NCI-H2196 (cell line): ENCODE data around the gene SMC4.
"Not testable (repeated sequence)": the region's sequence is repeated elsewhere in the genome, so short reads cannot be mapped to it uniquely, and the experiment has no call there.

ENCODE experiments used
- DNase-seq: peaks from one replicate; lab custom pipeline; 2025; ENCODE audit not compliant: unreplicated experiment; lab: John Stamatoyannopoulos, UW

SMC4 gene

GRCh38 chr3:160399125-160400029 is at the start of gene SMC4, which contains the start of gene IFT80:
TSS of gene SMC4 (plus strand) at chr3:160399650. CDS start at chr3:160400827, 1,177 bp downstream.
TSS of gene IFT80 (minus strand) at chr3:160399225. CDS start at chr3:160384600, 14,625 bp downstream.
- DNase-seq, result peak; percentile 100

DNA sequence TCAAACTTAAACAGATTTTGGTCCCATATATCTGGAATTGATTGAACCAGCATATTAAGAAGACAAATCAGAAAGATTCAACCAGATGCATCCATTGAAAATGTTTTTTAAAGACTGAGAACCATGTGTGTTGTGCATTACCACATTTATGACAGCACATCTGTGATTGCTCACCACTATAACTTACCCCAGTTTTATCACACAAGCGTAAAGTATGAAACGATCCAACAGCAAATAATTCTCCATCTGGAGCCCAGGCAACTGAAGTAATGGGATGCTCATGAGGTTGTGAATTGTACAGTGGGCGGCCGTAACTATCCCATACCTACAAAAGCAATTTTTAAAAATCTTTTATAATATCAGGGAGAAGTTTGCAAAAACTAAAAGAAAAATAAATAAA is 43.6 kb upstream of the SMC4 start:
- DNase-seq, result no peak

DNA sequence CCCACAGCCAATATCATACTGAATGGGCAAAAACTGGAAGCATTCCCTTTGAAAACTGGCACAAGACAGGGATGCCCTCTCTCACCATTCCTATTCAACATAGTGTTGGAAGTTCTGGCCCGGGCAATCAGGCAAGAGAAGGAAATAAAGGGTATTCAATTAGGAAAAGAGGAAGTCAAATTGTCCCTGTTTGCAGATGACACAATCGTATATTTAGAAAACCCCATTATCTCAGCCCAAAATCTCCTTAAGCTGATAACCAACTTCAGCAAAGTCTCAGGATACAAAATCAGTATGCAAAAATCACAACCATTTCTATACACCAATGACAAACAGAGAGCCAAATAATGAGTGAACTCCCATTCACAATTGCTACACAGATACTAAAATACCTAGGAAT is 36.6 kb upstream of the SMC4 start:
- DNase-seq, result not testable (repeated sequence)

DNA sequence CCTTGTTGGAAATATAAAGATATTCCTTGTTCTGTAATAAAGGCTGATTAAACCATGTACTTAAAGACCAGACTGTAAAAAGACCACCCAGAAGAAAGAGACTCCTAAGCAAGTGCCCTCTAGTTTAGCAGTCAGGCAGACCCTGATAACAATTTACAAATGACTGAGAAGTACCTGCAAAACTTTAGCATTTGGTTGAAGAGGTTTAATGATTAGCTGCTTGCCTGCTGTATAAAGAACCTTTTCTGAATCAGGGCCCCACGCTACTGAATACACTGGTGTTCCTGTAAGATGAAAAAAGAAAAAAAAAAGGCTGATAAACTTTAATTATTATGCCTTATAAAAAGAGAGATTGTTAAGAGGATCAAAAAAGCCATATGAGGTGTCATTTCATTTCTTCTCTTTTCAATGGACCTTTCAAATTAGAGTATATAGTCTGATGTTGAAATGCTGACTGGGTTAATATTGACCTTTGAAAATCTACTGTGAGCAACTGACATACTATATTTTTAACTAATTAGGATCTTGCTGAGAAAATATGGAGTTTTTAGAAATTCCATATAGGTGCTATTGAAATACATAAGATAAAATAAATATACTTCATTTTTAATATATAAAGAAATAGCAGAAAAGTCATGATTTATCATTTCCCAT is 33.5 kb upstream of the SMC4 start:
- no peak for DNase-seq

- no peak for DNase-seq
Measured at GRCh38 chr3:160368804-160369203, 30.6 kb upstream of the SMC4 start.

DNA sequence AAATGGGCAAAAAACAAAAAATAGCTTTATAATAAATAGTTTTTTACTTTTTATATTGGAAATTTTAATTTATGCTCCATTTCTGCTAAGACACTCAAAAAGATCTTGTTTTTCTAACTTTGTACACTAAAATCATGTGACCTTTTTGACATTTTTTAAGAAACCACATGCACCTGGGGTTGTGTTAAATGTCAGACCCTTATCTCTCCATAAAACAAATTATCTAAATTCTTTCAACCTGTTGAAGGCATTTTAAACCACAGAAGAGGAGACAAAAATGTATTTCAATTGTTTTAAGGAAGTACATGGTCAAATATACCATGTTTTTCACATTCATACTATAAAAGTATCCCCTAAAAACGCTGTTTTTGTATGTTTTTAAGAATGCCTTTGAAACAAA is 29.7 kb upstream of the SMC4 start:
- DNase-seq, result no peak

DNA sequence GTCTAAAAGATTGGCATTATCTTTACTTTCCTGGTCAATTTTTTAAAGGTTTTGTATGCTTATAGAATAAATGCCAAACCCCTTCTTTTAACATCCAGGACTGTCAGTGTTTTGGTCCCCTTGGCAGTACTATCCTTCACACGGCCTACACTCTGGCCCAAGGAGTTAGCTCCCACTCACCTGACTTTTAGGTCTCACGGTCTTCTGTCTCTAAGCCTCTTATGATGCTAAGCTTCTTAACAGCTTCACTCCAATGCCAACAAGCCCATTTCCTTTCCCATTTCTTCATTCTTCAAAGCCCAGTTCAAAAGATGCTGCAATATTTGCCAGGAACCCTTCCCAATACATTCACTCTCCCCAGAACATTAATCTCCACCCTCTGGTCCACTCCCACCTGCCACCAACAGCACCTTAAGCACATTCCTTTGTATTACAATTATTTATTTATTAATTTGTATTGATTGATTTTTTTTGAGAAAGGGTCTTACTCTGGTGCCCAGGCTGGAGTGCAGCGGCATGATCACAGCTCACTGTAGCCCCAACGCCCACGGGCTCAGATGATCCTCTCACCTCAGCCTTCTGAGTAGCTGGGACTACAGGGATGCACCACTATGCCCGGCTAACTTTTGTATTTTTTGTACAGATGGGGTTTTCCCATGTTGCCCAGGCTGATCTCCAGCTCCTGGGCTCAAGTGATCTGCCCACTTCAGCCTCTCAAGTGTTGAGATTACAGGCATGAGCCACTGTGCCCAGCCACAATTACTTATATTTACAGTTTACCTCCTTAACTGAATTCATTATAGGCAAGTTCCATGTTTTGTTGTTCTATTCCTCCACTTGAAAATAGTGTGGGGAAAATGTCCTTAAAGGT is 28.2 kb upstream of the SMC4 start:
- peak; percentile 29 for DNase-seq

GRCh38 chr3:160372780-160373179 is 26.7 kb upstream of the SMC4 start:
- no peak for DNase-seq

DNA sequence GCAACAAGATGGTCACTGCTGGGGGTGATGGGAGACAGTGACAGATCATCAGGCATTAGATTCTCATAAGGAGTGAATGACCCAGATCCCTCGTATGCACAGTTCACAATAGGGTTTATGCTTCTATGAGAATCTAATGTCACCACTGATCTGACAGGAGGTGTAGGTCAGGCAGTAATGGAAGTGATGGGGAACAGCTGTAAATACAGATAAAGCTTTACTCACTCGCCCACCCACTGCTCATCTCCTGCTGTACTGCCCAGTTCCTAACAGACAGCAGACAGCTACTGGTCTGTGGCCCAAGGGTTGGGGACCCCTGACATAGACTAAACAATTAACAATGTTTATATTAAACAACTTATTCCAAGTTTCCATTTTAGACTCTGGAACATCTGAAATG is 25.8 kb upstream of the SMC4 start:
- DNase-seq, result no peak

- no peak for DNase-seq
Measured at GRCh38 chr3:160374472-160374871, 25.0 kb upstream of the SMC4 start.

- no peak for DNase-seq
Measured at GRCh38 chr3:160374925-160375324, 24.5 kb upstream of the SMC4 start.

GRCh38 chr3:160376681-160377080 is 22.8 kb upstream of the SMC4 start:
- DNase-seq, result no peak

GRCh38 chr3:160378331-160379109 is 20.9 kb upstream of the SMC4 start:
- DNase-seq, result no peak

GRCh38 chr3:160379628-160380214 is 19.7 kb upstream of the SMC4 start:
- no peak for DNase-seq

DNA sequence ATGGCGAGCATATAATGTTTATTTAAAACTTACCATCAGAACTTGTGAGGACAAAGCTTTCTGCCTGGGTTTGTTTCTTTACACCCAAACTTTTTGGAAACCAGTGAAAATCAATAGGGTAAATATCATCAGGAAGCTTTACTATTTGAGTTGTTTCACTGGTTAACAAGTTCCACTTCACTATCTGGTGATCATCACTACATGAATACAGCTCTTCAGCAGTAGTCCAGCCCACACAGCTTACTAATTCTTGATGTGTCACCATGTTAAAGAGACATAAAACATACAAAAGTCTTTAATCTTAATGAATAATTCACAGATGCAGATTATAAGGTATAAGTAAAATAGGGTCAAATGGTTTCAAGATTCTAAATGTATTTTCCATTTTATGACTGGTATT is 18.0 kb upstream of the SMC4 start:
- DNase-seq, result no peak

GRCh38 chr3:160384639-160385318 is 14.7 kb upstream of the SMC4 start:
- no peak for DNase-seq

DNA sequence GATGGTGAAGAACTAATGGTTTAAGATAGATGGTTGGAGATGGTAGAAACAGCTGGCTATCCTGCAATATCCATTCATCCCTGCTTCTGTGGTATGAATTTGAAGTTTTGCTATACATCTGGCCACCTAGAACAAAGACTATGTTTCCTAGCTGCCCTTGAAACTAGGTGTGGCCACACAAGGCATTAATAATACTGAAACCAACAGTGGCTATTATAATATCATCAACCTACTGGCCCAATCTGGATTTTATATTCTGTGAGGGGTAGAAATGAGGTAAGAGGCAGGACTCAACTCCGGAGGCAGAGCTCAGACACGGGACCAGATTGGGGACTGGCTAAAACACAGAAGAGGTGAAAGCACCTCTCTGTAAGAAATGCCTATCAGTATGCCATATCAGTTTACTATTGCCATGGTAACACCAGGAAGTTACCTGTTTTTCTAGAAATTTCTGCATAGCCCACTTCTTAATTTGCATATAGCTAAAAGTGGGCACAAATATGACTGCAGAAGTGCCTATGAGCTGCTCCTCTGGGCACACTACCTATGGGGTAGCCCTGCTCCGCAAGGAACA is 8.8 kb upstream of the SMC4 start:
- DNase-seq, result no peak

GRCh38 chr3:160392798-160393197 is 6.7 kb upstream of the SMC4 start:
- DNase-seq, result no peak

GRCh38 chr3:160393346-160394008 is 6.0 kb upstream of the SMC4 start:
- DNase-seq, result no peak
